Stimulated activated CD4-positive, alpha-beta T cell treated with anti-CD3 and anti-CD28 coated beads, Interleukin-2, amount 100 ng/mL, for 4 hours (primary cell): ENCODE data around the gene MICALL1.

ENCODE experiments used
- DNase-seq: peaks from one replicate; pipeline ENCODE4 v3.0.0-alpha.2; 2020; ENCODE audit warnings: low read depth

Gene MICALL1

GRCh38 chr22:37904572-37905533, 1.2 kb upstream of the MICALL1 start:
- peak; percentile 11 for DNase-seq

- DNase-seq, result no peak
These were observed 389 bp downstream of the MICALL1 start for GRCh38 chr22:37906364-37907008.

DNA sequence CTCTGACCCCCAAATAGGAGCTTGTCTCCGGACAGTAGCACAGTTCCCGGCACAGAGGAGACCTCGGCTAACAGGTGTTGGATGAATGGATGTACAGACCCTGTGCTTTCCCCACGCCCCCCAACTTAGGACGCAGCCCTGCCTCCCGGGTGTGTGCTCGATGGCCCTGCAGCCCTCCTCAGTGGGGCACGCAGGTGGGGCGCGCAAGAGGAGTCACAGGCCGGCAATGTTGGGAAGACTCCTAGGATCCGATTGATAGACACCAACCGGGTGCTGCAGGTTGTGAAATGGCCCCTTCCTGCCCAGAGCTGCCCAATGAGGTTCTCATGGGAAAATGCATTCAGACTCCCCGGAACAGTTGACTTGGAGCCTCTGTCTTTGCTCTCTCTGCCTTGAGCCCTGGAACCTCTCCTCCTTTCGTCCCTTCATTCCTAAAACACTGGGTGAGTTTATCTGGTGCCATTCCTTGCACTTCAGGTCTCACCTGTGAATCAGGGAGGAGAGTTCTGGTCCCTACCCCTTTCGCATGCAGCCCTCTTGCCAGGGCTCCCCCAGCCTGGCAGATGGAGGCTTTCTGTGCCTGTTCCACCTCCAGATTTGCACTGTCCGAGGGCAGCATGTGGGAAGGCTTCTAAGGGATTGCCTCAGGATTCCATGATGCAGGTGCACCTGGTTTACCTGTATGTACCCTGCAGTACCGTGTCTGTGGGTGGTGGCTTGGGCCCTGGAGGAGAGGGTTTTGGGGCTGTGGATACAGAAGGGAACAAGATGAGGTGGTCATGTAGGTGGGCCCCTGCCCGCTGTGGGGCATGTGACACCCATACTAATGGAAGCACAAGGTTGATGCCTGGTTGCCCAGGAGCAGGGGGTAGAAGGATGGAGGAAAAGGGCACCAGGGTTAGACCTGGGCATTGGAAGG, 1.2 kb downstream of the MICALL1 start:
- DNase-seq, result no peak

DNA sequence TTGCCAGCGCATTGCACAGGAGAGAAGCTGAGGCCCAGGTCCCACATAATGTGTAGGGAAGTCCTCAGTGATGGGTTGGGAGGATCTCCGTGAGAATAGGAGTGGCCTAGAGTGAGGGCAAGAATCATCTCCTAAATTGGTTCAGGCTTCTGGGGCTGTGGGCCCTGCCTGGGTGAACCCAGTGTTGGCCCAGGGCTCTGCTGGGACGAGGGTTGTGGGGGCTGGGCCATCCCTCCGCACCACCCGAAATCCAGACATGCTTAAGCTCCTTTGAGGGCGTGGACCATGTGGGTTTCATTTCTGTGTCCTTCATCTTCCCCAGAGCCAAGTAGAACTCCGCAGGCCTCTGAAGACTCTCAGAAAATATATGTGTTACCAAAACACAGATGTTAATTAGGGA, 3.7 kb downstream of the MICALL1 start:
- no peak for DNase-seq

DNA sequence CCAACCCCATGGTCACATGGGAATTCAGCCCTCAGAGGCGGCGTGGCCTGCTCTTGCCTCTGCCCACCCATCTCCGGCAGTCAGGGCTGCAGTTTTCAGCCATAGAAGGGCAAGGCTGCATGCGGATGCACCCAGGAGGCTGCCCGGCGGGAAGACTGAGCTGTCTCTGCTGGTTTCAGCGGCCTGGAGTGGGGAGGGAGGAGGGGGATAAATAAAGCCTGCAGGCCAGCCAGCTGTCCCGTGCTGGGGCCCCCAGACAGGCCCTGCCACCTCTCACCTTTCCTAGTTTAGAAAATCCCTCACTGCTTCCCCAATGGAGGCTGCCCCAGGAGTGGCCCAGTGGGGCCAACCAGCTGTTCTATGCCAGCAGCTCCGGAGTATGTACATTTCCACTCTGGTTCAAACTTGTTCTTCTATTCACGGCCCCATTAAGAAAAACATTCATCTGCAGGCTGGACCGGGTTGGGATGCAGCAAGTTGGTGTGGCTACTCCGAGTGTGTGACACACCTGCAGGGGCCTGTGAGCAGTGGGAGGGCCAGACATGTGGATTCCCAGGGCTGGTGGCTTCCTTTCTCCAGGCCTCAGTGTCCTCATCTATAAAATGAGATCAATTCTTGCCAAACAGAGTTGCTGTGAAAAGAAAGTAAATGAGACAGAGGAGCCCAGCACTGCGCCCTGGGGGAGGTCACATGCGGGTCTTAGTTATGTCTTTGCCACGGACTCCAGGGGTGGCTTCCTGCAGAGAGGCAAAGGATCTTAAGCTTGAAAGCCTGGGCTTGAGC, 5.0 kb downstream of the MICALL1 start:
- DNase-seq, result no peak

GRCh38 chr22:37911697-37912096, 5.6 kb downstream of the MICALL1 start:
- no peak for DNase-seq

- no peak for DNase-seq
These were observed 6.1 kb downstream of the MICALL1 start for GRCh38 chr22:37912171-37912570.

DNA sequence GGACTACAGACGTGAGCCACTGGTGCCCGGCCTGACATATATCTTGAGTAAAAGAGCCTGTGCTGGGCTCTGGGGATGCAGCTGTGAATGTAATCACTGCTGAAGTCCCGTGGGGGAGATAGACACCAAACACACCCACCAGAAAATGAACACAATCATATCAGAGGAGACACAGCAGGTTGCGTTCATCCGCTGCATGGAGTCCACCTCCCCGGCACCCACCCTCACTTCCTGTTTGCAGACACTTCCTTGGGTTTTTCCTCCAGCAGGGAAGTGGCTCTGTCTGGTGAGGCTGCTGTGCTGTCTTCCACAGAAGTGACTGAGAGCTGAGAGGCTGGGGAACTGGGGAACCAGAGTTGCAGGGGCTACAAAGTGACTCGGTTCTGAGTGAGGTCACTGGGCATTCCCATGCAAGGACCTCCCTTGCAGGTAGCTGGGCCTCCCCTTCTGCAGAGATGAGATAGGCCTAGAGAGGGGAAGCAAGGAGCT, 7.2 kb downstream of the MICALL1 start:
- no peak for DNase-seq

DNA sequence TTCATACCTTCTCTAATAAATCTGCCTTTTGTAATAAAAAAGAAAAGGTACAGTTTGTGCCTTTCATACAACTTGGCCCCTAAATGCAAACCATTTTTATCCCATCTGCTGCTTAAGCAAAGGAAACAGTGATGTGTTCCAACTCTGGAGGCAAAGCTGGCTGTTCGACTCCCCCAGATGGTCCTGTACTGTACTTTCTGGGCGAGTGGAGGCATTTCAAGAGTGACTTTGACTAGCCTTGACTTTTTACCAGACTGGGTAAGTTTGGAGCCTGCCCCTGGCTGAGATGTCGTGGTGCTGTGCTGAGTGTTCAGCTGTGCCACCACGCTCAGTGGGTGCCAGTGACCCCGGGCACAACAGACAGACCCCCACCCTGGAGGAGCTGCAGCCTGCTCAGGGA, 10.2 kb downstream of the MICALL1 start:
- no peak for DNase-seq

DNA sequence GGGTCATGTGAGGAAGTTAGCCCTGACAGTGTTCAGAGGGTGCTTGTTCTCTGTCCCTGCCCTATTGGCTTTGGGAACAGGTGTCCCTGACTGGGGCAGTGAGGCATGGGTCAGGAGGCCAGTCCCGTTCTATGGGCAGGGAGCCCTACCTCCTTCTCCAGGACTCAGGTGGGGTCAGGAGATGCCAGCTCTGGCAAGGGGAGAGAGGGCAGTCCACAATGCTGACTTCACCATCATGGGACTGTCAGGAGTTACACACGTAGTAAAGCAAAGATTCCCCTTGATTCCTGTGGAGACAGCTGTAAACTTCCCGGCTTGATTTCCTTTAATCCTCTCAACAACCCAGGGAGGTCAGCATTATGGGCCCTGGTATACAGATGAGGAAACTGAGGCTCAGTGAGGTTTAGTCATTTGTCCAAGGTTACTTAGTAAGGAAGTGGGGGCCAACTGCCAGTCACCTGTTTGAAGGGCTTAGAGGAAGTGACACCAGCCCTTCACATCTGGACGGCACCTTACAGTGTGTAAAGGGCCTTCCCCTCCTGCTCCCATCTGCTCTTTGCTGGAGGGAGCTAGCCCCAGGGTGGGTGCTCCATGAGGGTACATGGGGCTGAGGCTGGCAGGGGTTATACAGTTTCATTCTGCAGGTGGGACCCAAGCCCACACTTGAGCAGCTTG, 11.9 kb downstream of the MICALL1 start:
- no peak for DNase-seq

GRCh38 chr22:37918580-37919270, 12.6 kb downstream of the MICALL1 start:
- no peak for DNase-seq

DNA sequence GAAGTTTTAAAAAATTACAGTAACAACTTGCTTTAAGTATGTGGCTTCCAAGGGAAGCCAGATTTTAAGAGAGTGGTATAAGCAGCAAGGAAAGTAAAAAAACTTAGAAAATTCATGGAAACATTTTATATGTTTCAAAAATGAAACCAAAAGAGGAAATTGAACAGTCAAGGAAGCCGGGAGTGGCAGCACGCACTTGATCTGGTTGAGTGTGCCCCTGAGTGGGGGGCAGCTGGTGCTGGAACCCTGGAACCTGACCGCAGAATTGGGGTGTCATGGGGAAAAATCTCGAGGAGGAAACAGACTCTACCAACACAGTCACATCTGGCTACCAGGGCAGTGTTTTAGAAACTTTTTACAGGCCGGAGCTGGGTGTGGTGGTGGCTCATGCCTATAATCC, 14.0 kb downstream of the MICALL1 start:
- DNase-seq, result no peak

- no peak for DNase-seq
These were observed 16.1 kb downstream of the MICALL1 start for GRCh38 chr22:37922191-37922590.

- no peak for DNase-seq
These were observed 17.8 kb downstream of the MICALL1 start for GRCh38 chr22:37923927-37924326.

GRCh38 chr22:37924386-37925065, 18.4 kb downstream of the MICALL1 start:
- DNase-seq, result no peak

DNA sequence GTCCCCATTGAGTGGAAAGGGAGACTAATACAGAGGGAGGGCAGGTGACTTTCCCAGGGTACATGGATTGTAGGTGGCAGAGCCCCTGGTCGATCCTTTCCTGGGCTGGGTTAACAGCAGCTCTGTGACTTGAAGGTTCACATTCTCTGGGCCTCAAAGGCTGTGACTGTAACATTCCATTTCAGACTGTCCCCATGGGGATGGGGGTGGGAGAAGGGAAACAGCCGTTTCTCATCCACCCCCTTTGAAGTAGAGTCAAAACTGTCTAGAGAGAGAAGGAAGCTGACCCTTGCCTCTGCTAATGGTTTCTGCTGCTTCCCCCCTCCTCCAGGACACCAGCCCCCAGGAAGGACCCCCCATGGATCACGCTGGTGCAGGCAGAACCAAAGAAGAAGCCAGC, 19.2 kb downstream of the MICALL1 start:
- DNase-seq, result no peak

- DNase-seq, result no peak
These were observed 19.7 kb downstream of the MICALL1 start for GRCh38 chr22:37925767-37926166.

- DNase-seq, result no peak
These were observed 20.3 kb downstream of the MICALL1 start for GRCh38 chr22:37926358-37926757.
